ENCODE measurements around the gene PCARE.

GRCh38 chr2:29031046-29031445, 43.3 kb downstream of the PCARE start:
- TF ChIP-seq, protein P1, sequence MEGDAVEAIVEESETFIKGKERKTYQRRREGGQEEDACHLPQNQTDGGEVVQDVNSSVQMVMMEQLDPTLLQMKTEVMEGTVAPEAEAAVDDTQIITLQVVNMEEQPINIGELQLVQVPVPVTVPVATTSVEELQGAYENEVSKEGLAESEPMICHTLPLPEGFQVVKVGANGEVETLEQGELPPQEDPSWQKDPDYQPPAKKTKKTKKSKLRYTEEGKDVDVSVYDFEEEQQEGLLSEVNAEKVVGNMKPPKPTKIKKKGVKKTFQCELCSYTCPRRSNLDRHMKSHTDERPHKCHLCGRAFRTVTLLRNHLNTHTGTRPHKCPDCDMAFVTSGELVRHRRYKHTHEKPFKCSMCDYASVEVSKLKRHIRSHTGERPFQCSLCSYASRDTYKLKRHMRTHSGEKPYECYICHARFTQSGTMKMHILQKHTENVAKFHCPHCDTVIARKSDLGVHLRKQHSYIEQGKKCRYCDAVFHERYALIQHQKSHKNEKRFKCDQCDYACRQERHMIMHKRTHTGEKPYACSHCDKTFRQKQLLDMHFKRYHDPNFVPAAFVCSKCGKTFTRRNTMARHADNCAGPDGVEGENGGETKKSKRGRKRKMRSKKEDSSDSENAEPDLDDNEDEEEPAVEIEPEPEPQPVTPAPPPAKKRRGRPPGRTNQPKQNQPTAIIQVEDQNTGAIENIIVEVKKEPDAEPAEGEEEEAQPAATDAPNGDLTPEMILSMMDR (IDR thresholded peaks at IDR 0.05; ENCODE audit: low read length) = no peak
- no peak for TF ChIP-seq EZH2 (IDR thresholded peaks at IDR 0.05; ENCODE audit: borderline replicate concordance, low read length)
